ENCODE data around the gene CD99.

DNA sequence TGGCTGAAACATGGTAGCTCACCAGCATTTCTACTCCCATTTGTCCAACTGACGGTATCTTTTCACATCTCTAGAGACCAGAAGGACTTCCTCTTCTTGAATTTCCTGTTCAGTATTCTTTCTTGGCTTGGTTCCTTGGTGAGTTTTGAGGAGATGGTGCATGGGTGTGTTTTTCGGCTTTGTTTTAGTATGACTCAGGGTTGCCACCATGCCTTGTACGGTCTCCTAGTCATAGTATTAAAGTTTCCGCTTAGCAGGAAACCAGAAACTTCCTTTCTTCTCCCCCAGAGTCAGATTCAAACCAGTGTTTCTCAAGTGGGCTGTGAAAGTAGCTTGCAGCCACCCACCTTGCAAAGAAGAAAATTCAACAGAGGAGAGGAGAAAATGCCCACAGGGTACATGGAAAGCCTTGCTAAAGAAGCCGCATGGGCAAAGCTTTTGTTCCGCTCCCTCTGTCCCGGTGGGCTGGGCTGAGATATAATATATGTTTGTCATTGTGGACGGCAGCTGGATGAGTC is 5.7 kb downstream of the CD99 start:
- TF ChIP-seq, protein P1, sequence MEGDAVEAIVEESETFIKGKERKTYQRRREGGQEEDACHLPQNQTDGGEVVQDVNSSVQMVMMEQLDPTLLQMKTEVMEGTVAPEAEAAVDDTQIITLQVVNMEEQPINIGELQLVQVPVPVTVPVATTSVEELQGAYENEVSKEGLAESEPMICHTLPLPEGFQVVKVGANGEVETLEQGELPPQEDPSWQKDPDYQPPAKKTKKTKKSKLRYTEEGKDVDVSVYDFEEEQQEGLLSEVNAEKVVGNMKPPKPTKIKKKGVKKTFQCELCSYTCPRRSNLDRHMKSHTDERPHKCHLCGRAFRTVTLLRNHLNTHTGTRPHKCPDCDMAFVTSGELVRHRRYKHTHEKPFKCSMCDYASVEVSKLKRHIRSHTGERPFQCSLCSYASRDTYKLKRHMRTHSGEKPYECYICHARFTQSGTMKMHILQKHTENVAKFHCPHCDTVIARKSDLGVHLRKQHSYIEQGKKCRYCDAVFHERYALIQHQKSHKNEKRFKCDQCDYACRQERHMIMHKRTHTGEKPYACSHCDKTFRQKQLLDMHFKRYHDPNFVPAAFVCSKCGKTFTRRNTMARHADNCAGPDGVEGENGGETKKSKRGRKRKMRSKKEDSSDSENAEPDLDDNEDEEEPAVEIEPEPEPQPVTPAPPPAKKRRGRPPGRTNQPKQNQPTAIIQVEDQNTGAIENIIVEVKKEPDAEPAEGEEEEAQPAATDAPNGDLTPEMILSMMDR (IDR thresholded peaks at IDR 0.05), result no peak
- no peak for TF ChIP-seq POLR2A (IDR thresholded peaks at IDR 0.05)

Data from adrenal gland (tissue), 5 donors.